Posterior vena cava (tissue), 2 donors: ENCODE data around the gene CCNH. TPM values are rescaled to one million over a fixed set of nuclear protein-coding genes. Genes with fewer than 3 reads are reported as not detected.

Source experiments
- DNase-seq: peaks from one replicate; pipeline ENCODE4 v3.0.0-alpha.2; 2020; ENCODE audit warnings: low spot score
- intact Hi-C, 2 donors: fragments of 100-400 bp; cut with DNase I; formaldehyde crosslinking; loops; one replicate each; pipeline versions ENCODE4 v1.14.1 to v1.14.2; 2022 to 2023
- long read RNA-seq, 2 donors: library from polyadenylated mRNA; unstranded; transcript quantifications; one replicate each; pipeline ENCODE4 v2.0.0, GENCODE V29; 2020 to 2021
- total RNA-seq, 2 donors: library from RNA; stranded (reverse); fragmentation: NEBNext Ultra II Directional; extraction: Animal tissue kit (Norgen Biotek cat#: 25700); gene quantifications; one replicate each; pipeline ENCODE4 v1.2.1, GENCODE V29; 2021
- donor health status: DM: yes; HTN: yes; CAD: no.
- donor health status: DM: yes; HTN: yes; CAD: no.

CCNH gene
- total RNA-seq: 10 to 100 TPM; 45.1 to 53.3 TPM
- long read RNA-seq, donor 1, partial matches to known transcripts: 1 of 15 reads
- long read RNA-seq, donor 1, other reads (novel, unspliced or antisense): 10 of 15 reads
- long read RNA-seq, donor 2, transcript CCNH-201 (9 exons, 1,378 nt): major isoform, 57 of 64 reads
- long read RNA-seq, donor 2, partial matches to known transcripts: 1 of 64 reads
- long read RNA-seq, donor 2, other reads (novel, unspliced or antisense): 6 of 64 reads

DNA sequence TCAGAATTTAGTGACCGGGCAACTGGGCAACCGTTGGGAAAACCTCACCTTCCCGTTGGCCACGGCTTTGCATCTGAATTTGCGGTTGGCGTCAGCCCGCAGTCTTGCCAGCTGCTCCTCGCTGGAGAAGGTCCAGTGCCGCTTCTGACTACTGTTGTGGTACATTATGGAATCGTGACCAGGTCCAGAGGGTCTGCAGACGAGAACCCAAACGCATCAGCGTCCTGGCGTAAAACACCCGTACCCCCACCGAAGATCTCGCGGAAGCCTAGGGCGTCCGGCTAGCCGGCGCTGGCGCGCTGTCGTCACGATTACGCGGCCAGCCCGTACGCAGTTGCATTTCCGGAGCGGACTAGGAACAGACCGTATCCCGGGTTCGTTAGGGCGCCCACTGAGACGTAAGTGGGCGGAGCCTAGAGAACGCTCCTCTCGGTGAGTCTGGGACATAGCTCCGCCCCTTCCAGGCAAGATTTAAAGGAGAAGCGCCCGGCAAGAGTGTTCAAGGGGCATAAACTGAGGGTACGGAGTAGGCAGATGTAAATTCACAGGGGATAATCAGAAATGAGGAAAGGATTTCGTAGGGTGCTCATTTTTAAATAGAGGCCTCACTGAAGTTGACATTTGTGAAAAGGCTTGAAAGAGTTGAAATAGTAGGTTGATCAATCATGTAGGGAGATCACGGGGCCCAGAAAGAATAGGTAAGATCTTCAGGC, at the start of gene CCNH:
Gene CCNH (minus strand): TSS at position 301 of the 713 bp plus-strand sequence. CDS start 136 bp downstream, at position 165.
- DNase-seq: peak; percentile 99
- intact Hi-C loops: no loop called here

DNA sequence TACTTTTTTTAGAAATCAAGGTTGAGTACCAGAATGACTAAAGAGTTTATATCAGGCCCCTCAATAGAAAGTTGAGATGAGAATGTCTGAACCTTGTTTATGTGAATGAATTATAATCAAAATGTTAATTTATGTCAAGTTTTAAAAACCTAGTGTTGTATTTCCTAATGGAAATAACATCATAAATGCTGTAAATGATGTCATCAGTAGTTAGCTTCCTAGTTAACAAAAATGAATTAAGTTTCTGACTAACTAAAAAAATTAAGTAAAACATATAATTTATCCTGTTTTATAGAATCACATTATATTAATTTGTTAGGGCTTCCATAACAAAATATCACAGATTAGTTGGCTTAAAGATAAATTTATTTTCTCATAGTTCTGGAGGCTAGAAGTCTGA, 45.0 kb upstream of the CCNH start:
- DNase-seq: no peak
- intact Hi-C loops: no loop called here

DNA sequence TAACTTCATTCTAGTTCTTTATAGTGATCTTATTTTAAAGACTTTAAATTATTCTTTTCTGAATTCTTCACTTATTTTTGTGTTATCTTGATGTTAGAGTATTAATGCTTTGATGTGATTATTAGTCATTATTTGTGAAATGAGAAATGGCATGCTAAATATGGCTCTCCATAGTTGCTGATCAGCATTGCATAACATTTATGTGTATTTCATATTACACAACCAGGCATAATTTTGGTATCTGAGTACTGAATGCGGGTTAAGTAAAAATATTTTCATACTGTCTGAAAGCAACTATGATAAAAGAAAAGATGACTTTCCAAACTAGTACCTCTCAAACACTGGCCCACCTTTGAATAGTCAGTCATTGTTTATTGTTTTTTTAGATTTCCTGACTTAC, 41.1 kb upstream of the CCNH start:
- intact Hi-C loops: no loop called here
- DNase-seq: no peak

- DNase-seq: no peak
- intact Hi-C loops: no loop called here
Measured at GRCh38 chr5:87452837-87453236, 40.1 kb upstream of the CCNH start.

DNA sequence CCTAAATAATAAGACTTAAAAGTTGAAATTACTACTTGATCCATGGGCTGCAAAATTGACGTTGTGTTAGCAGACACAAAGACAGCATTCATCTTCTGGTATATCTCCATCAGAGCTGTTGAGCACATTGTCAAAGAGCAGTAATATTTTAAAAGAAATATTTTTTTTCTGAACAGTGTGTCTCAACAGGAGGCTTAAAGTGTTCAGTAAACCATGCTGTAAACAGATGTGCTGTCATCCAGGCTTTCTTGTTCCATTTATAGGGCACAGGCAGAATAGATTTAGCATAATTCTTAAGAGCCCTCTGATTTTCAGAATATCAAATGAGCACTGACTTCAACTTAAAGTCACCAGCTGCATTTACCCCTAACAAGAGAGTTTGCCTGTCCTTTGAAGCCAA, 29.7 kb upstream of the CCNH start:
- DNase-seq: no peak
- intact Hi-C loops: no loop called here

GRCh38 chr5:87438231-87438630, 25.5 kb upstream of the CCNH start:
- intact Hi-C loops: no loop called here
- no peak for DNase-seq

DNA sequence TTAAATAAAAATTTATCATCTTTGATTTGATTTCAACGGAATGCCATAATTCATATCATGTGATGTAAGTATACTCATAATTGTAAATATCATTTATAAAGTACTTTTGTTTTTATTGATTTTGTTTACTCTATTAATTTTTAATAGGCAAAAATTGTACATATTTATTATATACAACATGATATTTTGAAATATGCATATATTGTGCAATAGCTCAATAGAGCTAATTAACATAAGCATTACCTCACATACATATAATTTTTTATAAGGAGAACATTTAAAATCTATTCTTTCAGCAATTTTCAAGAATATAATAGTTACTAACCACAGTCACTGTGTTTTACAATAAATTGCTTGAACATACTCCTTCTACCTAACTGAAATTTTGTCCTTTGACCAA, 25.0 kb upstream of the CCNH start:
- intact Hi-C loops: no loop called here
- no peak for DNase-seq

- intact Hi-C loops: no loop called here
- no peak for DNase-seq
Measured at GRCh38 chr5:87435144-87435694, 22.5 kb upstream of the CCNH start.

GRCh38 chr5:87434461-87434860, 21.7 kb upstream of the CCNH start:
- intact Hi-C loops: no loop called here
- no peak for DNase-seq

GRCh38 chr5:87433945-87434344, 21.2 kb upstream of the CCNH start:
- DNase-seq: no peak
- intact Hi-C loops: no loop called here

- DNase-seq: no peak
- intact Hi-C loops: no loop called here
Measured at GRCh38 chr5:87432460-87432859, 19.7 kb upstream of the CCNH start.

GRCh38 chr5:87430863-87431457, 18.2 kb upstream of the CCNH start:
- intact Hi-C loops: no loop called here

DNA sequence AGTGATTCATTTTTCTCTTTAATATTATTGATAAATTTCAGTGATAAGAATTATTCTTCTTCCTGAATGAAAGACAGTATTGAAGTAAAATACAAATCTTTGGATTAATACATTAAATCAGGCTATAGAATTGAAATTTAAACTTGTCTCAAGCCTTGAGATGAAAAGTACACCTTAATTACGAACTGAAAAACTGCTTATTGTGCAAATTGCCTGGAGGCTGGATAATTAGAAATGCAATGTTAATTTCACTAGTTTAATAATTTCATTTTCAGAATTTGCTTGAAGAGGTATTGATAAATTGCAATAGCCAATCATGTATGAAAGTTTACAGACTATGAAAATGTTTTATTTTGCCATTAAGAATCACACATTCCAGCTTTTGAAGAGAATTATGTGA, 11.0 kb upstream of the CCNH start:
- intact Hi-C loops: loop anchor here in 1 of 2 donors (10.0 kb wide), 1 partner anchor 1669 kb away; no protein-coding TSS in a partner anchor
- DNase-seq: no peak

More at GRCh38 chr5:87430863-87431457, 18.2 kb upstream of the CCNH start:
- no peak for DNase-seq

GRCh38 chr5:87421307-87421706, 8.6 kb upstream of the CCNH start:
- DNase-seq: no peak
- intact Hi-C loops: loop anchor here in 1 of 2 donors (10.0 kb wide), 1 partner anchor 1667 kb away; no protein-coding TSS in a partner anchor

DNA sequence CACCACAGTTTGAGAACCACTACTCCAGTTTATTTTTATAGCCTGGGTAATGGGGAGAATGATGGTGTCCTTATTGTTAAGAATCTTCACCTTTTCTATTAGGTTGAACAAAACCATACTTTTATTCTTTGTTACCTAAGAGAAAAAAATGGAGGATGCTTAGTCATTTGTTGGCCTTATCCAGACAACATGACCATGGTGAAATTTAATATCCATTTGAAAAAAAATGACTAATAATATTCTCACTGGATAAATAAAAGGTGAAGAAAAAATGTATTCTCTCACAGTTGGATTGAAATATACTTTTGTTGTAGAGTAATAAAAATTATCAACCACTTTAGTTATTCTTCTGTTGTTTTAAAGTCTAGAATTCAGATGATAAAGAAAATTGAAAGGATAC, 5.8 kb upstream of the CCNH start:
- no peak for DNase-seq
- intact Hi-C loops: loop anchor here in 1 of 2 donors (2.0 kb wide), 1 partner anchor 74 kb away; no protein-coding TSS in a partner anchor

DNA sequence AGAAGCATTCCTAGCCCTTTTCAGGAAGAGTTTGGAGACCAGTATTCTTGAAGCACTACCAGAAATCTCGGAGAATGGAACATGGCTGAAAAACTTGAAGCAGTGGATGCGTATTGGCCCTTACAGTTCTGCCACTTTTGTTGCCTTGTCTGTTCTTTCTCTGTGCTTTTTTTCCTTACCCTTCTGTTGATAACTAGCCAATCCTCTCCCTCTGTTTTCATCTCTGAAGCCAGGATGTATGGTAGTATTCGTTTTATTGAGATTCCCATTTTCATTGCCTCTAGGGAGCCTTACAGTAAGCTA, 564 bp upstream of the CCNH start:
- intact Hi-C loops: no loop called here
- no peak for DNase-seq

GRCh38 chr5:87411973-87412629, 629 bp downstream of the CCNH start:
- DNase-seq: no peak
- intact Hi-C loops: no loop called here

DNA sequence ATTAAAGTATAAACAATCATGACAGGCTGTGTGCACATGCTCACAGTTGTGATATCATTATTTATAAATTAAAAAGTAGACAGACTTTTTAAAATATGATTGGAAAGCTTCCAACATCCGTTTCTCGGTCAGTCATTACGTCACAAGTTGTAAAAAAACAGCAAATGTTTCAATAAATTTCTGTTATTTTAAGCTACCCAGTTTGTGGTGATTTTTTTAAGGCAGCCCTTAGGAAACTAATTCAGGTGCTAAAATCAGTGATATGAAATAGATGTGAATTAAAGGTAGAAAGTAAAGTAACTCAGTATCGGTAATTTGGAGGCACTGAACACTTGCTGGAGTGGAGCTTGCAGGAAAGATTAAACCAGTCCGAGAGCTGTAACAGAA, 1.2 kb downstream of the CCNH start:
- no peak for DNase-seq
- intact Hi-C loops: no loop called here

- intact Hi-C loops: no loop called here
- no peak for DNase-seq
Measured at GRCh38 chr5:87410931-87411330, 1.8 kb downstream of the CCNH start.

GRCh38 chr5:87408204-87408603, 4.5 kb downstream of the CCNH start:
- intact Hi-C loops: no loop called here
- DNase-seq: no peak
